GDM1 (cell line): ENCODE results near the gene SLC4A1.

Experiments
- DNase-seq: peaks from one replicate; lab custom pipeline; 2025; lab: John Stamatoyannopoulos, UW

SLC4A1 gene

DNA sequence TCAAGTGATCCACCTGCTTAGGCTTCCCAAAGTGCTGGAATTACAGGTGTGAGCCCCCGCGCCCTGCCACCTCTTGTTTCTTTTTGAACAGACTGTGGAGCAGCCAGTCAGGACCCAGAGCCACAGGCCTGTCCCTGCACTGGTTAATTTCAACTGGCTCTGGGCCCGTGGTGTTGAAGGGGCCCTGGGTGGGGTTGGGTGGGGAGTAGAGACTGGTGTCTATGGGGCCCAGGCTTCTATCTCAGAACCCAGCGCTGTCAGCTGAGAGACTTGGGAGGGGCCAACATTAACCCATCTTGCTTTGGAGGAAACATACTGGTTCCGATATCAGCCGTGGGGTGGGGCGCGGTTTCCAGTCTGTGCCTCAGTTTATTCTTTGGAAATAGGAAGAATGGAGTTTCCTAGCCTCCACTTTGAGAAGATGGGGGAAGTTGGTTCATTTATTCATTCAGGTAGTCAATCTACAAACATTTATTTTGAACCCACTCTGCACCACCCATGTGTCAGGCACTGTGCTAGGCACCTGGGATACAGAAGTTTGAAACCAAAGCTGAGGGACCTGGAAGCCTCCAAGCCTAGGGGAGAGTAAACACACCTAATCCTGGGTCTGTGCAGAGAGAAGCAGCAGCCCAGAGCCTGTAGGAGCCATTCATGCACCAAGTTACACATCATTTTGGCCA is 15.5 kb upstream of the SLC4A1 start:
- no peak for DNase-seq

GRCh38 chr17:44282264-44282663 is 14.3 kb upstream of the SLC4A1 start:
- DNase-seq, result no peak

DNA sequence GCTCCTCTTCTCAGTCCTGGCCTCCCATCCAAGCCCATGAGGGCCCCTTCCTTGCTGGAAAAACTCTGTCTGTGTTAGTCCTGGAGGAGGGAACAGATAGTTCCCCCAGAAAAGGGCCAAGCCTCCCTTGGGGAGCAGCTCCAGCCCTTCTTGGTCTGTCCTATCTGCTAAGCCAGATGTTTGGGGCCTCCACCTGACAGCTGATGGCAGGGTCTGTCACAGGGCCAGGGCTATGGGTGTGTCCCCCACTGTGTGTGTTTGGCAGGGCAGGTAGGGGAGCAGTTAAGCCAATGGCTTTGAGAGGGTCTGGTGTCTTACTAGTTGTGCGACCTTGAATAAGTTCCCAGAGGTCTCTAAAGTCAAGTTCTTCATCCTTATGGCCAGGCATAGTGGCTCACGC is 13.6 kb upstream of the SLC4A1 start:
- DNase-seq, result no peak

DNA sequence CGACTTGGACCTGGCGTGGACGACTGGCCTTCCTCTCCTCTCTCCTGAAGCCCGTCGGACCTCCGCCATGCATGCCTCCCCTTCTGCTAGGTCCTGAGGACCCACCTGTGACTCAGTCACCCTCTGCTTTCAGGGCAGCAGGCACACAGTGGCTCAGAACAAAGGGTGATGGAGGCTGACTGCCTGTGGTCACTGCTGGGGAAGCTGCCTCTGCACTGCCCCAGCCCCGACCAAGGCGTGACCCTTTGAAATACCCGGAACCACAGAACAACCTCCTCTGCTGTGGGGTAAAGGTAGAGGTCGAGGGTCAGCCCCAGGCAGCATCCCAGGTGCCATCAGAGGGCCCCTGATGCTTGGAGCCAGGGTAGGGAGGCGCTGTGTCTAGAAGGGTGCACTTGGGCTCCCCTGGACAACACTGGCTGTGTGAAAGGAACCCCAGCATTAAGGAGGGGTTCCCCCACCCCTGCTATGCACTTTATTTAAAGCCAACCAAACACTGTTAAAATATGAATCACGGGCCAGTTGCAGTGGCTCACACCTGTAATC is 12.5 kb upstream of the SLC4A1 start:
- no peak for DNase-seq

- no peak for DNase-seq
Observed at GRCh38 chr17:44279666-44280391, 11.9 kb upstream of the SLC4A1 start.

DNA sequence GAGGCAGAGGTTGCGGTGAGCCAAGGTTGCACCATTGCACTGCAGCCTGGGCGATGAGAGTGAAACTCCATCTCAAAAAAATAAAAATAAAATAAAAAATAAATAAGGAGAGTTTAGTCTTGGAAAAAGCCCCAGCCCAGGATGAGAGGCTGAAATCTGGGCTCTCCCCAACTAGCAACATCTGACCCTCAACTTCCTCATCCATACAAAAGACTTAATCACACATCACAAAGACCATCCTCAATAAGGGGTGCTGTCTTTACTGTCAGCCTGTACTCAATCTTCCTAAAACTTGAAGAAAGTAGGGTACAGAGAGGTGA is 11.4 kb upstream of the SLC4A1 start:
- no peak for DNase-seq

- no peak for DNase-seq
Observed at GRCh38 chr17:44277976-44278375, 10.0 kb upstream of the SLC4A1 start.

DNA sequence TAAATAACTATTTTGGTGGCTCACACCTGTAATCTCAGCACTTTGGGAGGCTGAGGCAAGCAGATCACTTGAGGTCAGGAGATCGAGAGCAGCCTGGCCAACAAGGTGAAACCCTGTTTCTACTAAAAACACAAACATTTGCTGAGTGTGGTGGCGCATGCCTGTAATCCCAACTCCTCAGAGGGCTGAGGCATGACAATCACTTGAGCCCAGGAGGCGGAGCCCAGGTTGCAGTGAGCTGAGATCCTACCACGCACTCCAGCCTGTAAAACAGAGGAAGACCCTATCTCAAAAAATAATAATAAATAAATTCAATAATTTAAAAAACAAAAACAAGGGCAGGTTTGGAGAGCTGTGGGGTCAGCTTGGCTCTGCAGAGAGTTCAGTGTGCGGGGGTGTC is 5.7 kb upstream of the SLC4A1 start:
- no peak for DNase-seq

GRCh38 chr17:44272954-44273353 is 5.0 kb upstream of the SLC4A1 start:
- DNase-seq, result no peak

DNA sequence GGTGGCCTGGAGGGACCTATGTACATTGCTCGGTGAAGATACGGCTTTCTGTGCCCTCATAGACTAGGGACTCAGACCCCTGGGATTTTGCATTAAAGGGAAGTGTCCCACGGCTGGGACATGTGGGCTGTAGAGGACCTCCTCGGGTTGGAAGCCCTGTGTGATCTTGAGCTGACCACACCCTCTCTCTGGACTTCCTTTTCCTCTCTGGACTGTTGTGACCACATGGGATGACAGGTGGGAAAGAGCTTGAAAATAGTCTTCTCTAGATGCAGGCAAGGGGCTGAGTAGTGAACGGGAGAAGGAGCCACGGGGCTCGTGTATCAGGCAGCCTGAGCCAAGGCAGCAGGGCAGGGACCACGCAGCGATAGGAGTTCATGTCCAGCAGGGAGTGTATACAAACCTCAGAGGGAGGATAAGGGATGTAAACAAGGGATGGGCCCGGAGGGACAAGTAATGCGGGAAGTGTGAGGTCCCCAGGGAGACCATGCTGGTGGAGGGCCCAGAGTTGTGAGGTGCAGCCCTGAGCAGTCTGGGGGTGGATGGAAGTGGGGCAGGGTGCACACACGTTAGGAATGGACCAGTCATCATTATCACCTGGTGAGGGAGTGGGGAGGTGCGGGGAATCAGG is 4.5 kb upstream of the SLC4A1 start:
- DNase-seq, result no peak

- DNase-seq, result no peak
Observed at GRCh38 chr17:44269535-44270240, 1.8 kb upstream of the SLC4A1 start.

DNA sequence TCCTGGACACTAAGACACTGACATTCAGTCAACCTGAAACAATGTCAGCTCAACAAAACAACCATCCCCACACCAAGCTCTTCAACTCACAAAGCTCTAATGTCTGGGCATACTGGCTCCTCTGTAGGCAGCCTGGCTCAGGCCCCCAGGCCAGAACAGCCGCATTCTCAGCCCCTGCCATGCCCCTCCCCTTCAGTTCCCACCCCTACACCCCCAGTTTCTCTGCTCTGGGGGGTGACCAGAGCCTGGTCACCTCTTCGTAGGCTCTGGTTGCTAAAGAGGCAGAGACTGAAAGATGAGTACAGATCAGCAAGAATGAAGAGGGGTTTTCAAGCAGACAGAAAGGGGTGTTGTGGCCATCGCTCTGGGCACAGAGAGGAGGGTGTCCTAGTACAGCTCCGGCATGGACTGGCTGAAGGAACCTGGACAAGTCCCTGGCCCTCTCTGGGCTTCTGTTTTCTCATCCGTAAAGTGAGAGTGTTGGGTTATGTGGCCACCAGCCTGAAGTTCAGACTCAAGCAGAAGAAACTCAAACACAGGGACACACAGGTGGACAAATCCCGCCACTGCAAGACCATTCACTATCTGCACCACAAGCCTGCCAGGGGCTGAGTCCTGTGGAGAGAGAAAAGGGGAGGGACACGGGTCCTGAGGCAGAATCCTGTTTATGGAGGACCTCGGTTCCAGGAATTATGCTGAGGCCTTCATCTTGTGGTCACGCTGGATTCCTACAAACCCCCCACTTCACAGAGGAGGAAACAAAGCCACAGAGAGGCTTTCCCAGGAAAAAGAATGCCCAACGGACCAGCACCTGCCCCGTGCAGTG is 987 bp upstream of the SLC4A1 start:
- no peak for DNase-seq

GRCh38 chr17:44267165-44267455 is 825 bp downstream of the SLC4A1 start:
- DNase-seq, result no peak

DNA sequence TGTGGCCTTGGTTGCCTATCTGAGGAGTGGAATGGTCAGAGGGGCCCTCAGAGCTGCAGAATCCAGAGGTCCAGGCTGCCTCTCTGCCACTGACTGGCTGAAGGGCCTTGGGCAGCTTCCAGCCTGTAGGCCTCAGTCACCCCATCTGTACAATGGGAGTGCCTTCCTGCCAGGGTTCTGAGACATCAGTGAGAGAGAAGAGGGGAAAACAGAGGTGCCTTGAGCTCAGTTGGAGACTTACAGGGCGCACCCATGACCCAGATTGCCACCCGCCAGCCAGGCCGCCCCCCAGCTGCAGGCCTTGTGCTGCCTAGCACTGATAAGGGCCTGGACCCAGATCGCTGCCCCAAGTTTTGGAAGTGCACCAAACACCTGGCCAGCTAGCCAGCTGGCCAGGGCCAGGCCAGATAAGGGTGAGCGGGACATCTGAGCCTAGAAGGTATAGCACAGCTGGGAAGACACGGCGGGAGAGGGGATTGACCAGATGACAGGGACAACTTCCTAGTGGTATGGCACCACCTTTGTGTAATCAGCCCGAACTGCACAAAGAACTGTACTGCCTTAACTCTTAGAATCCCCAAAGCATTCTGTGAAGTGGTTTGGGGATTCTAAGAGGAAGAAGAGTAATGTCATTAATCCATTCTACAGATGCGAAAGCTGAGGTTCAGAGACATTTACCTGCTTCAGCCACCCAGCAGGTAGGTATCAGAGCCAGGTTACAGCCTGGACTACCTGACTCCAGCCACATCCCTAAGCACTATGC is 1.4 kb downstream of the SLC4A1 start:
- no peak for DNase-seq

DNA sequence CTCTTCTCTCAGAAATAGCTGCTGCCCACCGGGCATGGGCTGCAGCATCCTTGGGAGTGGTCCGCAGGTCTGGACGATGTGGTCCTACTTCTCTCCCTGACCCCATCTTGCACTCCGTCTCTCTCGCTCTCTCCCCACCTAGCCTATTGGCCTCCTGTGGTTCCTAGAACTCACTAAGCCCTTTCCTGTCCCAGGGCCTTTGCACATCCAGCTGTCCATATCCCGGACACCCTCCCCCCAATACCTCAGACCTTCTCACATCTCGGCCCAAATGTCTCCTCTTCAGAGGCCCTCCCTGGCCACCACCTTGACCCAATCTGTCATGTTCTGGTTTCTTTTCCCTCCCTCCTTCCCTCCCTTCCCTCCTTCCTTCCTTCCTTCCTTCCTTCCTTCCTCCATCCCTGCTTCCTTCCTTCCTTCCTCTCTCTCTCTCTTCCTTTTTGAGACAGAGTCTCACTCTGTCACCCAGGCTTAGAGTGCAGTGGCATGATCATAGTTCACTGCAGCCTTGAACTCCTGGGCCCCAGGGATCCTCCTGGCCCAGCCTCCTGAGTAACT is 4.5 kb downstream of the SLC4A1 start:
- DNase-seq, result no peak

- no peak for DNase-seq
Observed at GRCh38 chr17:44262654-44263225, 5.2 kb downstream of the SLC4A1 start.

GRCh38 chr17:44260296-44260695 is 7.6 kb downstream of the SLC4A1 start:
- no peak for DNase-seq

- DNase-seq, result no peak
Observed at GRCh38 chr17:44258811-44259351, 9.1 kb downstream of the SLC4A1 start.

GRCh38 chr17:44257815-44258760 is 9.8 kb downstream of the SLC4A1 start:
- DNase-seq, result no peak
